GM10266 (cell line): Measurements from ENCODE around the gene GALNT8.

ENCODE experiments used
- DNase-seq: peaks from one replicate; pipeline ENCODE4 v3.0.0; 2012; ENCODE audit errors: extremely low spot score
- CTCF ChIP-seq: IDR thresholded peaks from 2 replicates; pipeline ENCODE4 v1.5.1; 2012; ENCODE audit warnings: mild to moderate bottlenecking, low read depth; ENCODE audit not compliant: control insufficient read depth, insufficient read depth; ENCODE audit errors: missing control alignments

Gene GALNT8

GRCh38 chr12:4719821-4720636, at the start of gene GALNT8:
Gene GALNT8, plus strand, starts transcription at chr12:4720400. Its CDS starts 278 bp downstream, at chr12:4720678.
- no peak for DNase-seq
- TF ChIP-seq CTCF, result no peak

- no peak for DNase-seq
These were observed 40.5 kb upstream of the GALNT8 start for GRCh38 chr12:4679711-4680110.

GRCh38 chr12:4681732-4682131, 38.5 kb upstream of the GALNT8 start:
- no peak for TF ChIP-seq CTCF
- DNase-seq, result no peak

More at GRCh38 chr12:4679711-4680110, 40.5 kb upstream of the GALNT8 start:
- no peak for TF ChIP-seq CTCF

- DNase-seq, result no peak
- TF ChIP-seq CTCF, result no peak
These were observed 34.9 kb upstream of the GALNT8 start for GRCh38 chr12:4685317-4685716.

- DNase-seq, result no peak
- TF ChIP-seq CTCF, result no peak
These were observed 29.4 kb upstream of the GALNT8 start for GRCh38 chr12:4690760-4691159.

GRCh38 chr12:4700621-4701026, 19.6 kb upstream of the GALNT8 start:
- no peak for DNase-seq
- no peak for TF ChIP-seq CTCF
